ENCODE measurements around the gene FOLR2. TPM values are rescaled to one million over a fixed set of nuclear protein-coding genes. Genes with fewer than 3 reads are reported as not detected.

Gene FOLR2
- total RNA-seq, 1 donor from 2014 or later: not detected

DNA sequence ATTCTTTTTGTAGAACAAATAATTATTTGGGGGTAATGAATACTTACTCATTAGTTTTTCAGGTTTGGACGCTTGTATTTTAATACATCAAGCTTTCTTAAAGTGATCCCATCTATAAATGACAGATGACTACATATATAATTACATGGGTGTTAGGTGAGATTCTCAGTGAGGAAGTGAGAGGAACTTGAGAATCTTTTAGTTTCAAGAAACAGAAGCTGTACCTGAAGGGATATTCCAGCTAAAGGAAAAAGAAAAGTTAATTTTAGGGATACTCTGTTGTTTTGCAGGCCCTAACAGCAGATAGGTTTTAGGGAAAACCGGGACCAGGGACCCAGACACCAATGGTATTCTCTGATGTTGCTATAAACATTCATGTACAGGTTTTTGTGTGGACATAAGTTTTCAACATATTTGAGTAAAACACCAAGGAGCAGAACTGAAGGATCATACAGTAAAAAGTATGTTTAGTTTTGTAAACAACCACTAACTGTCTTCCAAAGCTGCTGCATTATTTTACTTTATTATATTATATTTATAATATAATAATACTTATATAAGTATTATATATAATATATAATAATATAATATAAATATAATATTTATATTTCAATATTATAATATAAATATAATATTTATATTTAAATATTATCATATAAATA, 51.5 kb downstream of the FOLR2 start:
- intact Hi-C loops (cut with micrococcal nuclease): no loop called here

Other genes with a start within 250 kb of the FOLR2 start
- gene IL18BP, start 217.9 kb upstream of the FOLR2 start, total RNA-seq: 19.2 and 22.8 TPM in 2 replicates
- gene NUMA1, start 136.3 kb upstream of the FOLR2 start, total RNA-seq: 181 and 183 TPM in 2 replicates
- gene LRRC51, start 135.9 kb upstream of the FOLR2 start, total RNA-seq: 6.2 and 6.7 TPM in 2 replicates
- gene LAMTOR1, start 113.5 kb upstream of the FOLR2 start, total RNA-seq: 81.5 and 82.6 TPM in 2 replicates
- not detected in 2 replicates for gene TOMT, start 110.9 kb upstream of the FOLR2 start, total RNA-seq
- gene ANAPC15, start 104.1 kb upstream of the FOLR2 start, total RNA-seq: 46.0 and 53.8 TPM in 2 replicates
- gene FOLR3, start 81.1 kb upstream of the FOLR2 start, total RNA-seq: not detected in 2 replicates
- not detected in 2 replicates for gene FOLR1, start 24.7 kb upstream of the FOLR2 start, total RNA-seq
- gene INPPL1, start 8.0 kb downstream of the FOLR2 start, total RNA-seq: 111 and 117 TPM in 2 replicates
- gene PHOX2A, start 27.4 kb downstream of the FOLR2 start, total RNA-seq: not detected in 2 replicates
- 23.2 and 29.5 TPM in 2 replicates for gene CLPB, start 217.7 kb downstream of the FOLR2 start, total RNA-seq

Data from T-helper 1 cell treated with Interleukin-12 subunit alpha and Interleukin-12 subunit beta and Interleukin-4 antibody, amounts not matched to agents 30 ng/mL and 1 ng/mL, for 36 hours (primary cell).